GM19023 (cell line): ENCODE results near the gene DNASE2.

Experiments
- ATAC-seq: cut with Tn5 transposase; IDR thresholded peaks from one replicate; pipeline ENCODE4 v1.9.1; 2021; ENCODE audit warnings: mild to moderate bottlenecking, moderate library complexity; ENCODE audit not compliant: unreplicated experiment

Gene DNASE2

GRCh38 chr19:12886969-12887747 lies 5.9 kb upstream of the DNASE2 start, which contains the start of gene KLF1:
Gene KLF1 (minus strand): TSS chr19:12887201. CDS start chr19:12887140, 61 bp downstream.
- no peak for ATAC-seq

GRCh38 chr19:12886651-12886968 lies 5.4 kb upstream of the DNASE2 start:
- ATAC-seq, result no peak

GRCh38 chr19:12885749-12886650 lies 4.8 kb upstream of the DNASE2 start:
- ATAC-seq, result no peak

- ATAC-seq, result no peak
These were observed 3.9 kb upstream of the DNASE2 start for GRCh38 chr19:12884926-12885748.

- no peak for ATAC-seq
These were observed 3.3 kb upstream of the DNASE2 start for GRCh38 chr19:12884627-12884925.

- ATAC-seq, result no peak
These were observed 3.0 kb upstream of the DNASE2 start for GRCh38 chr19:12884202-12884601.

- ATAC-seq, result no peak
These were observed 1.3 kb upstream of the DNASE2 start for GRCh38 chr19:12882589-12882988.

- ATAC-seq, result peak; percentile 32
These were observed 588 bp downstream of the DNASE2 start for GRCh38 chr19:12880551-12881171.

GRCh38 chr19:12875086-12875485 lies 6.2 kb downstream of the DNASE2 start:
- no peak for ATAC-seq

- no peak for ATAC-seq
These were observed 7.1 kb downstream of the DNASE2 start for GRCh38 chr19:12873891-12874745.

- no peak for ATAC-seq
These were observed 8.0 kb downstream of the DNASE2 start for GRCh38 chr19:12872941-12873890.

GRCh38 chr19:12872255-12872654 lies 9.0 kb downstream of the DNASE2 start:
- ATAC-seq, result no peak

GRCh38 chr19:12871681-12872080 lies 9.6 kb downstream of the DNASE2 start:
- ATAC-seq, result no peak

GRCh38 chr19:12868540-12869112 lies 12.6 kb downstream of the DNASE2 start:
- ATAC-seq, result no peak

GRCh38 chr19:12867120-12868099 lies 13.8 kb downstream of the DNASE2 start:
- no peak for ATAC-seq

- no peak for ATAC-seq
These were observed 14.7 kb downstream of the DNASE2 start for GRCh38 chr19:12866416-12867119.
